ENCODE results near the gene TTPAL.

- TF ChIP-seq RAD21 (IDR thresholded peaks at IDR 0.05; ENCODE audit: low read length) (no peak), MAZ (IDR thresholded peaks at IDR 0.05; ENCODE audit: borderline replicate concordance, low read depth, low read length) (no peak), CTCF (conservative IDR thresholded peaks at IDR 0.05; ENCODE audit: low read depth, low read length) (no peak), SMC3 (IDR thresholded peaks at IDR 0.05; ENCODE audit: low read depth, low read length) (no peak), POLR2A (IDR thresholded peaks at IDR 0.05; ENCODE audit: low read depth, low read length) (no peak), BHLHE40 (IDR thresholded peaks at IDR 0.05; ENCODE audit: low read depth, low read length) (no peak)
These were observed 29.0 kb downstream of the TTPAL start for GRCh38 chr20:44504402-44505307.

Data from IMR-90 (cell line).